Choroid plexus epithelial cell (primary cell): ENCODE data around the gene PURB.

Experiments
- DNase-seq: peaks from one replicate; pipeline ENCODE4 v3.0.0-alpha.2; 2010; ENCODE audit warnings: low read depth
- H3K4me3 ChIP-seq: 2 replicates; pipeline ENCODE4 v1.5.1; 2011; ENCODE audit warnings: low read depth, mild to moderate bottlenecking, control low read depth, low read length, moderate library complexity
- CTCF ChIP-seq: conservative IDR thresholded peaks from 2 replicates; pipeline ENCODE4 v1.5.1; 2011; ENCODE audit warnings: low read depth, mild to moderate bottlenecking, control low read depth, inconsistent platforms, low read length, moderate library complexity

Gene PURB

GRCh38 chr7:44918029-44918428, 32.7 kb upstream of the PURB start:
- no peak for DNase-seq

GRCh38 chr7:44917465-44917864, 32.1 kb upstream of the PURB start:
- no peak overlapping the region for H3K4me3 ChIP-seq
- no peak for TF ChIP-seq CTCF
- no peak for DNase-seq

More at GRCh38 chr7:44918029-44918428, 32.7 kb upstream of the PURB start:
- TF ChIP-seq CTCF = no peak
- H3K4me3 ChIP-seq = no peak overlapping the region

GRCh38 chr7:44914992-44915607, 29.8 kb upstream of the PURB start:
- DNase-seq = no peak
- no peak overlapping the region for H3K4me3 ChIP-seq
- TF ChIP-seq CTCF = no peak

- no peak for DNase-seq
These were observed 27.5 kb upstream of the PURB start for GRCh38 chr7:44912775-44913347.

GRCh38 chr7:44911911-44912310, 26.6 kb upstream of the PURB start:
- DNase-seq = no peak
- no peak overlapping the region for H3K4me3 ChIP-seq
- TF ChIP-seq CTCF = no peak

More at GRCh38 chr7:44912775-44913347, 27.5 kb upstream of the PURB start:
- H3K4me3 ChIP-seq = no peak overlapping the region
- TF ChIP-seq CTCF = no peak

GRCh38 chr7:44909596-44910389, 24.5 kb upstream of the PURB start:
- no peak for DNase-seq

More at GRCh38 chr7:44909596-44910389, 24.5 kb upstream of the PURB start:
- no peak overlapping the region for H3K4me3 ChIP-seq
- TF ChIP-seq CTCF = no peak
